Activated T-cell treated with anti-CD3 and anti-CD28 coated beads for 1 hour (primary cell): ENCODE results near the gene ADGRA3.
"Not testable (repeated sequence)": the region's sequence is repeated elsewhere in the genome, so short reads cannot be mapped to it uniquely, and the experiment has no call there.

Experiments used
- DNase-seq: peaks from one replicate; pipeline ENCODE4 v3.0.0-alpha.2; 2020; ENCODE audit warnings: low read depth

ADGRA3 gene

GRCh38 chr4:22478426-22478825 is 37.4 kb downstream of the ADGRA3 start:
- no peak for DNase-seq

- no peak for DNase-seq
Observed at GRCh38 chr4:22477813-22478182, 38.1 kb downstream of the ADGRA3 start.

GRCh38 chr4:22477136-22477812 is 38.6 kb downstream of the ADGRA3 start:
- DNase-seq: no peak

- DNase-seq: no peak
Observed at GRCh38 chr4:22476011-22476410, 39.9 kb downstream of the ADGRA3 start.

GRCh38 chr4:22475311-22475646 is 40.6 kb downstream of the ADGRA3 start:
- not testable (repeated sequence) for DNase-seq

GRCh38 chr4:22474636-22475310 is 41.1 kb downstream of the ADGRA3 start:
- DNase-seq: no peak

- no peak for DNase-seq
Observed at GRCh38 chr4:22473268-22473667, 42.6 kb downstream of the ADGRA3 start.

GRCh38 chr4:22471999-22472461 is 43.8 kb downstream of the ADGRA3 start:
- no peak for DNase-seq

GRCh38 chr4:22471419-22471818 is 44.4 kb downstream of the ADGRA3 start:
- no peak for DNase-seq

GRCh38 chr4:22466581-22466980 is 49.3 kb downstream of the ADGRA3 start:
- no peak for DNase-seq

- no peak for DNase-seq
Observed at GRCh38 chr4:22465996-22466395, 49.9 kb downstream of the ADGRA3 start.

GRCh38 chr4:22465349-22465748 is 50.5 kb downstream of the ADGRA3 start:
- no peak for DNase-seq

- DNase-seq: no peak
Observed at GRCh38 chr4:22463179-22463578, 52.7 kb downstream of the ADGRA3 start.

GRCh38 chr4:22462688-22463087 is 53.2 kb downstream of the ADGRA3 start:
- no peak for DNase-seq

GRCh38 chr4:22460266-22460665 is 55.6 kb downstream of the ADGRA3 start:
- no peak for DNase-seq

- DNase-seq: no peak
Observed at GRCh38 chr4:22458098-22458497, 57.8 kb downstream of the ADGRA3 start.

- DNase-seq: no peak
Observed at GRCh38 chr4:22457348-22457747, 58.5 kb downstream of the ADGRA3 start.

- DNase-seq: no peak
Observed at GRCh38 chr4:22456291-22456690, 59.6 kb downstream of the ADGRA3 start.

GRCh38 chr4:22454955-22455354 is 60.9 kb downstream of the ADGRA3 start:
- DNase-seq: no peak

- no peak for DNase-seq
Observed at GRCh38 chr4:22454216-22454838, 61.5 kb downstream of the ADGRA3 start.

- DNase-seq: no peak
Observed at GRCh38 chr4:22444813-22445212, 71.1 kb downstream of the ADGRA3 start.

- DNase-seq: no peak
Observed at GRCh38 chr4:22442956-22443355, 72.9 kb downstream of the ADGRA3 start.

- no peak for DNase-seq
Observed at GRCh38 chr4:22440999-22441398, 74.9 kb downstream of the ADGRA3 start.

GRCh38 chr4:22439947-22440346 is 75.9 kb downstream of the ADGRA3 start:
- no peak for DNase-seq
